HG03378 (cell line): ENCODE data around the gene FSTL1.

Source experiments
- ATAC-seq: cut with Tn5 transposase; IDR thresholded peaks from one replicate; pipeline ENCODE4 v1.9.1; 2021; ENCODE audit warnings: mild to moderate bottlenecking, moderate library complexity; ENCODE audit not compliant: unreplicated experiment

Gene FSTL1

GRCh38 chr3:120440001-120440703 is 10.6 kb downstream of the FSTL1 start:
- no peak for ATAC-seq

- no peak for ATAC-seq
Measured at GRCh38 chr3:120438665-120439370, 12.0 kb downstream of the FSTL1 start.

- no peak for ATAC-seq
Measured at GRCh38 chr3:120438216-120438615, 12.6 kb downstream of the FSTL1 start.

- no peak for ATAC-seq
Measured at GRCh38 chr3:120437559-120437958, 13.2 kb downstream of the FSTL1 start.

GRCh38 chr3:120436523-120437050 is 14.2 kb downstream of the FSTL1 start:
- ATAC-seq: no peak

- no peak for ATAC-seq
Measured at GRCh38 chr3:120435621-120436020, 15.2 kb downstream of the FSTL1 start.

GRCh38 chr3:120433662-120434331 is 17.0 kb downstream of the FSTL1 start:
- ATAC-seq: no peak

GRCh38 chr3:120432150-120432860 is 18.5 kb downstream of the FSTL1 start:
- ATAC-seq: no peak

- ATAC-seq: no peak
Measured at GRCh38 chr3:120429921-120430361, 20.9 kb downstream of the FSTL1 start.

GRCh38 chr3:120428924-120429323 is 21.9 kb downstream of the FSTL1 start:
- no peak for ATAC-seq

- no peak for ATAC-seq
Measured at GRCh38 chr3:120427201-120427600, 23.6 kb downstream of the FSTL1 start.

GRCh38 chr3:120425572-120426250 is 25.1 kb downstream of the FSTL1 start:
- ATAC-seq: no peak

- ATAC-seq: no peak
Measured at GRCh38 chr3:120424976-120425570, 25.7 kb downstream of the FSTL1 start.

- ATAC-seq: no peak
Measured at GRCh38 chr3:120424506-120424905, 26.3 kb downstream of the FSTL1 start.

GRCh38 chr3:120423432-120423831 is 27.4 kb downstream of the FSTL1 start:
- ATAC-seq: no peak

- no peak for ATAC-seq
Measured at GRCh38 chr3:120421926-120422325, 28.9 kb downstream of the FSTL1 start.

- ATAC-seq: no peak
Measured at GRCh38 chr3:120420928-120421551, 29.8 kb downstream of the FSTL1 start.

- no peak for ATAC-seq
Measured at GRCh38 chr3:120420360-120420759, 30.4 kb downstream of the FSTL1 start.

- ATAC-seq: no peak
Measured at GRCh38 chr3:120419797-120420196, 31.0 kb downstream of the FSTL1 start.
